GM18870 (cell line): ENCODE results near the gene TWIST1.

ENCODE experiments used
- ATAC-seq: cut with Tn5 transposase; IDR thresholded peaks from one replicate; pipeline ENCODE4 v1.9.1; 2021; ENCODE audit warnings: moderate library complexity; ENCODE audit not compliant: unreplicated experiment

Gene TWIST1

DNA sequence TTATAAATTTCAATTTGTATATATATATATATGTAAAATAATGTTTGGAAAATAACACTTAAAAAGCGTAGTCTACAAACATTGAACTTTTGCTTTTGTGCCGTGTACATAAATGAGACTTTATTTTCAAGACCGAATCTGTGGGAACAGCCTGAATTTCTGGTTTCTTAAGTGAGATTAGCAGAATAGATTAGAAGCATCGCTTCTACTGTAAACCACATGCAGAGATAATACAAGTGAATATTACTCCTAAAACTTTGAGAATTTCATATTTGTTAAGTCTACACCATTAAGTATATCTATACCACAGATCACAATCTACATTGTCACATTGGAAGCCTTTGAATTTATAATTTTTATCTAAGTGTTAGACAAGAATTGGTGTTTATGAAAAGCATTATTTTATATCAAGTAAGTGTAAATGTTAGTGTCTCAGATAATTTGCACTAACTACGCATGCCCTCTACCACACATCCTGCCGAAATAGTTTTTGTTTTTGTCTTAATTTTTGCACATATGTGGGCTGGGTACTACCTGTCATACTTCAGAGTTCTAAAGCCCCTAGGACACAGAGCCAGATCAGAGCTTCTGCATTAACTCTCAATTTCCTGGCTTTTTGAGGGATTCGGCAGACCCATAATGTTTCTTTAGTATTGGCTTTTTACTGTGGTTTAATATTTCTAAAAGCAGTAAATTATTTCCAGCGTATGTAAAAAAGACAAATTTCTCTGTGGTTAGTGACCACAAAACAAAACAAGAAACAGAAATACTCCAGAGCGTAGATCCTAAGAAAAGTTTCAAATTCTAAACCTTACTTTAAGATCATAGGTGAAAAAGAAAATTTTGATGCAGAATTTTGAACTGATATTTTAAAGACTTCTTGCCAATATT is 20.0 kb downstream of the TWIST1 start:
- no peak for ATAC-seq

DNA sequence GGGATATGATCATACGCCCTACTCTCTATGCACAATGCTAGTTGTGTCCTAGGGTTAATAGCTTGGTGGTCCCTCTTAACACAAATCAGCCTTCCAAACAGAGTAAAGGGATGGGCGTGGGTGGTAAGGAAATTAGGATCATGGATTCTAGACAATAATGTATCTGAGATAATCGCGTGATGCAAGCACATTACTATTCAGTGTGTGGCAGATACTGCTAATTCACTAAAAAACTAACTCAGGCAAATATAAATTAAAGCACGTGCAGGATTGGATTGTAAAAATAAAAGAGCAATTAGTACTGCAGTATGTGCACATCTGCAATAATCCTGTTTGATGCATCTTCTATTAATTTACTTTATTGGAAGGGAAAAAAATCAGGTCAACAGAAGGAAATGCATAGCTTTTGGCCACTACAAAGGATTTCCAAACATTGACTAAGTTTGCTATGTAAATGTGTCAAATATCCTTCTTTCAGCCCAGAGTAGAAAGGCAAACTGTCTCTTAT is 22.0 kb downstream of the TWIST1 start:
- ATAC-seq: no peak

DNA sequence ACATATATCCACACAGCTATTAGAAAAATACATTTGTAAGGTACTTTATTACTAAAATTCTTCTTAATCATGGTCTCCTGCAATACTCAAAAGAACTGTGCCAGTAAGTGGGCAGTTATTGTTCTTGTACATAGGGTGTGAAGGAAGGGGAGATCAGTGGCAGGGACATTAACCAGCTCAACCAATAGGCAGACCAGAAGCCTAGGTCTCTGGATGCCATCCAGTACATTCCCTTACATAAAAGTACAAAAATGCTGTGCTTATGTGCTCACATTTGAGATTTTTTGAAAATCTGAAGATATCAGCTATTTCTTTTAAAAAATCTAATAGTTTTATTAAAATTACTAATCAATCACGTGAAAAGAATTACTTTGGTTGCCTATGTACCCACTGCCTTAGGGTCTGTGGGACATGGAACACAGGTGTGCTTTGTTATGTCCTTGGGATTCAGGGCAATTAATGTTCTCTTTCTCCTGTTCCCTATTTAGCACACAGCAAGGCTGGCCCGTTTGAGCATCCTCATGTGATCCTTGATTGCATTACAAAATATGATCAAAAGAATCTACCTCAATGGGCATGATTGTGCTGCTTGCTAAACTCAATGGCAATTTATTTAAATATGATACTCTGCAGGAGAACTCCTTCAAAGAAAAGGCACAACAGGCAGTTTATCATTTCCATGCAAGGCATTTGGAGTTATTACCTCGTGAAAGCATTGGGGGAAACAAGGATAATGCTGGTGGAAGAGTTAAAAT is 22.7 kb downstream of the TWIST1 start:
- no peak for ATAC-seq

DNA sequence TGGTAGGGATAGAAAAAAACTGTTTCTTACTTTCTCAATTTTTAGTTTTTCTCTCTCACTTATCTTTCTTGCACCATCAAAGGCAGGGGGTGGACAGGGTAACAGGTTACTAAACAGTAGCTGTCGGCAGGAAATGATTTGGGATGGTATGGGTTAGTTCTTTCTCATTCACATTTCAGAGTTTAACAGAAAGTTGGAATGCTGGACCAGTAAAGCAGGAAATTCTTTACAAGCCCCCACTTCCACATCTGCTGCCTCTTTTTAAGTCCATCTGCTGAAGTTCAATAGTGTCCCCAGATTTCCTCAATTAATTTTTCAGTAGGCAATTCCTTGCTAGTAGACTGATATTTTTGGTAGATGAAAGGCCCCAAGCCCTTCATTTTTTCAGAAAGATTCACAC is 23.3 kb downstream of the TWIST1 start:
- ATAC-seq: no peak

DNA sequence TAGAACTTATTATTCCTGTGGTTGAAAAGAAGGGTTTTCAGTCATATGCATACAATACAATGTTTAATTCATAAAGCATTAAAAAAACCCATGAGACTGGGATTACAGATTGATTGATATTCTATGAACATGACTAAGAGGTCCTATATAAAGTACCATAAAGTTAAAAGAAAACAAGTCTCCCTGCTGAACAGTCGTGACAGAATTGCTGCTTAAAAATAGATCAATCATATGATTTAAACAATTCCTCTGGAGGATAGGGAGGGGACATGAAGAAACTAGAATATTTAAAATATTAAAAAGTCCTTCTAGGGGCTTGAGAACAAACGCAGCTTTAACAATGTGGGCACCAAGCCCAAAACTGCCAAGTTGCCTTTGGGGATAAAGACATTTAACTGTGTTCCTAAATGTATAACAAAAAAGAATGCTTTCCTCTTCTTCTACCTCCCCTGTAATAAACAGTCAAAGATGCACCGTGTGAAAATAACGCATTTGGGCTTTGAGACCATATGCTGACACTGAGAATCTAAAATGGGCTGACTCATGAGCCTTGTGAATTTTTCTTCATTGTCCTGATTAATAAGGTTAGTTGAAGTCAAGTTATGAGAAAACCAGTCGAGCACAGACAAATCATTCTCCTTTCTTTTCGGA is 25.8 kb downstream of the TWIST1 start:
- no peak for ATAC-seq

DNA sequence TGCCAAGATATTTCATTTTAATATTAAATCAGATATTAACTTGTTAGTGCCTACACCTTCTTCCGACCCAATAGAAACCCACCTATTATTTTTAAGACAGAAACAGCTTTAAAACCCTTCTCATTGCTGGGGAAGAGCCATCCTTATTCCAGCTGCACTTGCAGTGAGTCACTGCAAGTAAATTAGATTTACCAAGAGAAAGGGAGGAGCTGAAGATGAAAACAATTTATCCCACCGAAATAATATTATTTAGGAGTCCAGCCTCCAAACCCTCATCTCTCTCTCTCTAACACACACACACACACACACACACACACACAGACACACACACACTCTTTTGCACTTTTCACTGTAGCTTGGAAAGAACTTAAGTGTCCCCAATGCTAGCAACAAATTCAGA is 26.9 kb downstream of the TWIST1 start:
- ATAC-seq: no peak

DNA sequence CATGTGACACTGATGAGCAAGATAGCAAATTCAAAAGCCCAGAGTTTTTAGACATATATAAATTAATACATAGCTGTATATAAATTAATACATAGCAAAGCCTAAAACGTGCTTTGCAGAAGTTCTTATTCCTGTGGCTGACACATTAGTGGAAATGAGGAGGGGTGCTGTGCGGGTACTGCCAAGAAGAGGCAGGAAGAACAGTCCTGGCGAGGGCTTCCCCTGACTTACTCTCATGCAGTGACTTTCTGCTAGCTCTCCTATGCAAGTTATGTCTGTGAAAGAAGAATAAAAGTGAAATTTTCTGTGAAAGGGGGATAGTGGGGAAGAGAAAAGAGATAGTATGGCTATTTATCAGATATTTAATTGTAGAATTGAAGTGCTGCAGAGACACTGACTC is 27.6 kb downstream of the TWIST1 start:
- ATAC-seq: no peak

DNA sequence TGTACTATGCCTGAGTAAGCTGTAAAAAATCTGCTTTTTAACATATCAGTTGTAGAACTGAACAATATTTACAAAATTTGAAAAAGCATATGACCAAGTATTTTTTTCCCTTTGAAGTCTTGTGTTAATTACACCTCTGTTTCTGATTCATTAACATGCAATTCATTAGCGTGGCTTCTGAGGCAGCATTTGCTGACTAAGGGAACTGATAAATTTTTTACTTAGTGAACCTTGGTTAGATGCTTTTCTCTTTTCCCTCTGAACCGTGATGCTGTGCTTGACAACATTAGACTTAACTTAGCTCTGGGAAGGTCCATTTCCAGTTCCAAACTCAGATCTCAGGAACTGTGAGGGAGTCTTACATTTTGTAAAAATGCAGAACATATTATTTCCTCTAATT is 28.1 kb downstream of the TWIST1 start:
- ATAC-seq: no peak

DNA sequence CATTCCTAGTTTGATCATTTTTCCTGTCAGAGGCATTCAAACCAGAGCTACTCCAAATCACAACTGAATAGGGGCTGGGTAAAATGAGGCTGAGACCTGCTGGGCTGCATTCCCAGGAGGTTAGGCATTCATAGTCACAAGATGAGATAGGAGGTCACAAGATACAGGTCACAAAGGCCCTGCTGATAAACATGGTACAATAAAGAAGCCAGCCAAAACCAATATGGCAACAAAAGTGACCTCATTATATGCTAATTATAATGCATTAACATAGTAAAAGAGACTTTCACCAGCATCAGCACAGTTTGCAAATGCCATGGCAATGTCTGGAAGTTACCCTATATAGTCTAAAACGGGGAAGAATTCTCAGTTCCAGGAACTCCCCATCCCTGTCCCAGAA is 37.3 kb downstream of the TWIST1 start:
- ATAC-seq: no peak

DNA sequence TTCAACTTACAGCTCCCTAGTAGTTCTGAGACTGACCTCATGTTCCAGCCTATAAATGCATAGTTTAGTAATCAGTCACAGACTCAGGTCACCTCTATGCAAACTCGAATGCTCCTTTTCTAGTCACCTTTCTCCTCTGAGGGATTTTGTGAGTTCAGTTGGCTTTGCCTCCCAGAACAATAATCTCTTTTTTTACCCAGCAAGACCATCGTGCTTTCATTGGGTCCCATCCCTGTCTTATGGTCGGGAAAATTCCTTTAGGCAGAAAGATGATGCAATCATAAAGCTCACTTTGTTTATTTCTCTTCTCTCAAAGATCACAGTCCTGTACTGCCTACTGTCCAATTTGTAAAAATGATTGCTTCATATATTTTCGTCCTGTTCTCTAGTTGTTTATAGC is 38.4 kb downstream of the TWIST1 start:
- ATAC-seq: no peak

DNA sequence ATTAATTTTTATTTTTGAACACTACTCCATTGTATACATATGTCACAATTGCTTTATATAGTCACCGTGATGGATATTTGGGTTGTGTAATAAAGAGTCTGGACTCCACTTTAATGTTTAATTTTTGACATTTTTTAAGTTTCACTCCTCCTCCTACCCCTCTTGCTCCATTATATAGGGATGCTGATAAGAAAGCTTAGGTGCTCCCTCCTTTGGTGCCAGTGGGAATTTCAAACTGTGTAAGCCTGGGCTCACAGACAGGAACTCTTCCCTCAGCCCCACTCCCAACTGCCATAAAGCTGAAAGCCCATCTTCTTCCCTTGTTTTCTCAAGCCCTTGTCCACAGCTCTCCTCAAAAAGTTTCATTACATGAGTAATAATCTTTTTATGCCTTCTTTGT is 47.6 kb downstream of the TWIST1 start:
- ATAC-seq: no peak

DNA sequence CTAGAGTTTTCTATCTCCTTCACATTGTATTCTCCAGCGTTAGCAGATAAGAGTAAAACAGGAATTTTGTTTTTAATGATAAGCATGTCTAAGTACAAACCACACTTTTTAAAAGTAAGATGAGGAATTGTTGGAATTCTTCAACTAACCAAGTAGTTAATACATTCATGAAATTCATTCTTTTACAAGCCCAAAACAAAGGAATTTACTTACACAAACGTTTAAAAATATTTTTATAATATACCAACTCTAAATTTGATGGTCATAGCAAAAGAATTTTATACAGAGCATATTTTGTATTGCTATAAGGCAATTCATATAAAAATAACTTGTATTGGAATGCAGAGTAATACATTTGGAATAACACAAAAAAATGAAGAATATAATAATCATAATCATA is 51.3 kb downstream of the TWIST1 start:
- ATAC-seq: no peak
